Dermis microvascular lymphatic vessel endothelial cell (primary cell): Measurements from ENCODE around the gene OR3A2. TPM values are rescaled to one million over a fixed set of nuclear protein-coding genes. Genes with fewer than 3 reads are reported as not detected.
"Not testable (repeated sequence)": the region's sequence is repeated elsewhere in the genome, so short reads cannot be mapped to it uniquely, and the experiment has no call there.

Experiments used
- DNase-seq, 2 donors: peaks; one replicate each; pipeline versions ENCODE4 v3.0.0 to v3.0.0-alpha.2; 2010; ENCODE audit warnings: low read depth in 2 of 2
- total RNA-seq: library from RNA; depleted of rRNA; stranded (reverse); fragments of >200 nt; gene quantifications from 2 replicates; pipeline ENCODE4 v1.2.1, GENCODE V29; 2014

The OR3A2 gene
- total RNA-seq, 1 donor from 2014 or later: not detected

- DNase-seq: not testable (repeated sequence)
Measured at GRCh38 chr17:3293548-3293947, 92.6 kb downstream of the OR3A2 start.

- no peak for DNase-seq
Measured at GRCh38 chr17:3282901-3283300, 103.2 kb downstream of the OR3A2 start.

DNA sequence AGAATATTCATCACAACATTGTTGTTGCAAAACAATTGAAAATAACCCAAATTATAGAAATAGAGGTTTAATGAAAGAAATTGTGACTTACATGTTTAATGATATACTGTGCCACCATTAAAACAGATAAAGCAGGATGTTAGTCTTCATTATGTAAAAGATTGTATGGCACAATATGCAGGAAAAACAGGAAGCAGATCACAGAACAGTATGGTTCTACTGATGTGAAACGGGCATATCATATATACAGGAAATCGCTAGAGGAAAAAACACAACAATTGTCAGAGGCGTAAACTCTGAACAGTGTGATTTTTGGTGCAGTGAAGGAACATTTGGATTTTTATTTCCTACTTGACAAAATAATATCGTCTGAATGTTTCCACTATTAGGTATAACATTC, 110.0 kb downstream of the OR3A2 start:
- no peak for DNase-seq

DNA sequence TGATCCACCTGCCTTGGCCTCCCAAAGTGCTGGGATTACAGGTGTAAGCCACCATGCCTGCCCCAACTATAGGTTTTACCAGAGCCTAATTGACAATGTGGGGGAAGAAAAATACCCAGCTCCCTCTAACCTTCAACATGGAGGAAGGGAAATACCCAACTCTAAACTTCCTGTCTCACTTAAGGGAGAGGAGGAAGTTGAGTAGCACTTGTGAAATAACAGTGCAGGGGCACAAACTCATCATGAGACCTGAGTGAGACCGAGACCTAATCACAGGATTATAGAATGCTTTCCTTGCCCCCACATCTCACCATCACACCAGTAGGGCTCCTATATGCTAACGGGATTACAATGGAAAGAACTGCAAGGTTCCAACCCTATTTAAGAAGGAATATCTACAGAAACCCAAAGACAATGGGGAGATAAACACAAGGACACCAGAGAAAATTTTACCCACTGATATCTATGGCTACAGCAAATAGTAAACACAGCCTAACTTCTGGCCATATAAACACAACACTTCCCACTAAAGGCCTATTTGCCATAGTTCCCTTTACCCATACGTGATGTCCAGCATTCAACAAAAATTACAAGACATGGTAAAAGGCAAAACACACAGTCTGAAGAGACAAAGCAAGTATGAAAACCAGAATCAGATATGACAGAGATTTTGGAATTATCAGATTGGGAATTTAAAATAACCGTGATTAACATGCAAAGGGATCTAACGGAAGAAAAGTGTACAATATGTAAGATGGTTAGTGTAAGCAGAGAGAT, 114.8 kb downstream of the OR3A2 start:
- no peak for DNase-seq

- DNase-seq: no peak
Measured at GRCh38 chr17:3260600-3260999, 125.5 kb downstream of the OR3A2 start.

GRCh38 chr17:3260163-3260562, 125.9 kb downstream of the OR3A2 start:
- no peak for DNase-seq

DNA sequence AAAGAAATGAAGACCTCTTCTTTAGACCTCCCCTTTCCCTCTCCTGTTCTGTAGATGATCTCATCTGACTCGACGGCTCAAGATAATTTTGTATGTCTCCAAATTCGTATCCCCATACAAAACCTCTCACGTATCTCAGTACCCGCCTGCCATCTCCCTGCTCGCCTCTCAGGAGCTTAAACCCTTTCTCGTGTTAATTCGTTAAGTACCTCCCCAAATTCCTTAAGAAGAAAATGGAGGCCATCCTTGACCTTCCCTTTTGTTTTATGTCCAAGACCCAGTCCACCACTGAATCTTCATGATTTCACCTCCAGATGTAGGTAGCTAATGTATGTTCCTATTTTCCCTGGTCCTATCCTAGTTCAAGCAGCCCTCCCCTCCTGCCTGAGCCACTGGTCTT, 129.5 kb downstream of the OR3A2 start:
- DNase-seq: no peak

DNA sequence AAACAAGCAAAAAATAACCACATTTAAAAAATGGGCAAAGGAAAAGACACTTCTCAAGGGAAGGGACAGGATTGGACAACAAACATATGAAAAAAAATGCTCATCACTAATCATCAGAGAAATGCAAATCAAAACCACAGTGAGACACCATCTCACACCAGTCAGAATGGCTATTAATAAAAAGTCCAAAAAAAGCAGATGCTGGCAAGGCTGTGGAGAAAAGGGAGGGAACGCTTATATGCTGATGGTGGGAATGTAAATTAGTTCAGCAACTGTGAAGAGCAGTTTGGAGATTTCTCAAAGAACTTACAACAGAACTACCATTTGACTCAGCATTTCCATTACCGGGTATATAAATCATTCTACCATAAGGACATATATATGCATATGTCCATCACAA, 137.1 kb downstream of the OR3A2 start:
- DNase-seq: not testable (repeated sequence)

DNA sequence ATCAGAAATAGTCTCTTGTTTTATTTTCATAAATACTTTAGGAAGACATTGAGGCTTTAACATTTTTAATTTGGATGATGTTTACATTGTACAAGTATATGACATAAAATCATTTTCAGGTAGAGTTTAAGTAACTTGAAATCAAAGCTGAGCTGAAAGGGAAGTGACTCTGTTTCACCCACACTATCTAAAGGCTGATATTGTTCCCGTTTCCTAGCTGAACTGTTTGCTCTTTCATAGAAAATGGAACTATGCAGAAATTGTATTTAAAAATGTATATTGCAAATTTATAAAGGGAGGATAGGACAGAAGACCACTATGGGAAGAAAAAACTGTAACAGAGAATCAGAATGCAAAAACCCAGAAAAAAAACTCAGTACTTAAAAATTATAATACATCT, 141.3 kb downstream of the OR3A2 start:
- not testable (repeated sequence) for DNase-seq

DNA sequence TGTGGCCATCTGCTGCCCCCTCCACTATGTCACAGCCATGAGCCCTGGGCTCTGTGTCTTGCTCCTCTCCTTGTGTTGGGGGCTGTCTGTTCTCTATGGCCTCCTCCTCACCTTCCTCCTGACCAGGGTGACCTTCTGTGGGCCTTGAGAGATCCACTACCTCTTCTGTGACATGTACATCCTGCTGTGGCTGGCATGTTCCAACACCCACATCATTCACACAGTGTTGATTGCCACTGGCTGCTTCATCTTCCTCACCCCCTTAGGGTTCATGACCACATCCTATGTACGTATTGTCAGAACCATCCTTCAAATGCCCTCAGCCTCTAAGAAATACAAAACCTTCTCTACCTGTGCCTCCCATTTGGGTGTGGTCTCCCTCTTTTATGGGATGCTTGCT, 145.1 kb downstream of the OR3A2 start:
- not testable (repeated sequence) for DNase-seq

- DNase-seq: not testable (repeated sequence)
Measured at GRCh38 chr17:3238685-3239084, 147.4 kb downstream of the OR3A2 start.

DNA sequence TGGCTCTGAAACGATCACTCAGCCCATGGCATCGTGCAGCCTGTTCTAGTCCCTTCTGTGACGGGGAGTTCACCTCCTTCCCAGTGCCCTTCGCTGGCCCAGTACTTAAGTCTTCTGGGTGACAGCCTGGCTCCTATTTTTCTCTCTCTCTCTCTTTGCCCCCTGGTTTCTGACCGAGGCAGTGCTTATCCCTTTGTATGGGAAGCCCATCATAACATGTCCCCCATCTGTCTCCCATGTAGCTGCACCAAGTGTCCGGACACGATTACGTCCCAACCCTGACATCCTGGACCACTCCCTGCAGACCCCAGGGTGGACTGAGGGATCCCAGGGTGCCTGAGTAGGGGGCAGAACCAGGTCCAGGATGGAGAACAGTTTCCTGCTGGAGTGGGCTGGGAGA, 153.8 kb downstream of the OR3A2 start:
- DNase-seq: not testable (repeated sequence)

Other genes with a start within 250 kb of the OR3A2 start
- gene OR1A2, start 188.8 kb downstream of the OR3A2 start, total RNA-seq: not detected in 2 replicates
- not detected in 2 replicates for gene OR1A1, start 178.6 kb downstream of the OR3A2 start, total RNA-seq
- not detected in 2 replicates for gene OR3A1, start 87.9 kb downstream of the OR3A2 start, total RNA-seq
- gene OR1E1, start 12.1 kb upstream of the OR3A2 start, total RNA-seq: not detected in 2 replicates
- gene OR3A3, start 25.1 kb upstream of the OR3A2 start, total RNA-seq: not detected in 2 replicates
- gene OR1E2, start 47.5 kb upstream of the OR3A2 start, total RNA-seq: not detected in 2 replicates
- gene SPATA22, start 85.5 kb upstream of the OR3A2 start, total RNA-seq: 1.7 TPM in 1 of 2 replicates, not detected in the other
- gene ASPA, start 89.7 kb upstream of the OR3A2 start, total RNA-seq: 0.13 TPM in 1 of 2 replicates, not detected in the other
- gene TRPV3, start 171.5 kb upstream of the OR3A2 start, total RNA-seq: 0.13 TPM in 1 of 2 replicates, not detected in the other
- gene TRPV1, start 223.1 kb upstream of the OR3A2 start, total RNA-seq: 0.51 and 0.76 TPM in 2 replicates
- 11.2 and 19.2 TPM in 2 replicates for gene SHPK, start 249.9 kb upstream of the OR3A2 start, total RNA-seq